Measurements from ENCODE around the gene DEFB115. TPM values are rescaled to one million over a fixed set of nuclear protein-coding genes. Genes with fewer than 3 reads are reported as not detected.
"Not testable (repeated sequence)": the region's sequence is repeated elsewhere in the genome, so short reads cannot be mapped to it uniquely, and the experiment has no call there.

DEFB115 gene
- total RNA-seq, 2 experiments from 2014 or later: not detected

DNA sequence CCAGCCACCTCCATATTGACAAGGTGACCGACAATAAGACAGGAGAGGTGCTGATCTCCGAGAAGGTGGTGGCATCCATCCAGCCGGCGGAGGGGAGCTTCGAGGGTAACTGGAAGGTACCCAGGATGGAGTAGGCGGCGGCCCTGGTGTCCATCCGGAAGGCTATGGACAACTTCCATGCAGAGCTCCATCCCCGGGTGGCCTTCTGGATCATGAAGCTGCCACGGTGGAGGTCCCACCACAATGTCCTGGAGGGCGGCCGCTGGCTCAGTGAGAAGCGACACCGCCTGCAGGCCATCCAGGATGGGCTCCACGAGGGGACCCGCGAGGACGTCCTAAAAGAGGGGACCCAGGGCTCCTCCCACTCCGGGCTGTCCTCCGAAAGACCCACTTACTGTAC, 17.0 kb downstream of the DEFB115 start:
- H3K9me3 ChIP-seq (ENCODE audit: control insufficient read depth in 1 of 2, insufficient read depth in 1 of 2, low read length in 2 of 2): peaks cover 17 to 50% of the 10 kb centered on the region in 2 experiments
- Mint-ChIP-seq H3K36me3 (ENCODE audit: low read depth) (no peaks in the 10 kb centered on the region), H3K4me1 (ENCODE audit: low read depth) (no peaks in the 10 kb centered on the region), H3K4me3 (no peak overlapping the region), H3K9me3 (peaks cover 12% of the 10 kb centered on the region), H3K27me3 (no peaks in the 10 kb centered on the region), H3K27ac (no peak overlapping the region)
- intact Hi-C loops (cut with DNase I, micrococcal nuclease): no loop called here
- DNase-seq (no peak), ATAC-seq (ENCODE audit: poor library complexity) (no peak)
- H3K27me3 ChIP-seq (ENCODE audit: control insufficient read depth in 1 of 2, insufficient read depth in 2 of 2, low read length in 2 of 2): no peaks in the 10 kb centered on the region
- POLR2A ChIA-PET: no interaction called here
- no peak overlapping the region for H3K27ac ChIP-seq (ENCODE audit: low read depth in 1 of 2, low read length in 2 of 2)
- H3K36me3 ChIP-seq (ENCODE audit: insufficient read depth, low read length): no peaks in the 10 kb centered on the region
- no peak overlapping the region for H3K4me3 ChIP-seq (ENCODE audit: low read length)
- TF ChIP-seq, protein P1, sequence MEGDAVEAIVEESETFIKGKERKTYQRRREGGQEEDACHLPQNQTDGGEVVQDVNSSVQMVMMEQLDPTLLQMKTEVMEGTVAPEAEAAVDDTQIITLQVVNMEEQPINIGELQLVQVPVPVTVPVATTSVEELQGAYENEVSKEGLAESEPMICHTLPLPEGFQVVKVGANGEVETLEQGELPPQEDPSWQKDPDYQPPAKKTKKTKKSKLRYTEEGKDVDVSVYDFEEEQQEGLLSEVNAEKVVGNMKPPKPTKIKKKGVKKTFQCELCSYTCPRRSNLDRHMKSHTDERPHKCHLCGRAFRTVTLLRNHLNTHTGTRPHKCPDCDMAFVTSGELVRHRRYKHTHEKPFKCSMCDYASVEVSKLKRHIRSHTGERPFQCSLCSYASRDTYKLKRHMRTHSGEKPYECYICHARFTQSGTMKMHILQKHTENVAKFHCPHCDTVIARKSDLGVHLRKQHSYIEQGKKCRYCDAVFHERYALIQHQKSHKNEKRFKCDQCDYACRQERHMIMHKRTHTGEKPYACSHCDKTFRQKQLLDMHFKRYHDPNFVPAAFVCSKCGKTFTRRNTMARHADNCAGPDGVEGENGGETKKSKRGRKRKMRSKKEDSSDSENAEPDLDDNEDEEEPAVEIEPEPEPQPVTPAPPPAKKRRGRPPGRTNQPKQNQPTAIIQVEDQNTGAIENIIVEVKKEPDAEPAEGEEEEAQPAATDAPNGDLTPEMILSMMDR (IDR thresholded peaks at IDR 0.05): no peak
- no peaks in the 10 kb centered on the region for H3K4me1 ChIP-seq (ENCODE audit: insufficient read depth, low read length)
- CTCF ChIA-PET: no interaction called here

GRCh38 chr20:31278178-31278577, 20.7 kb downstream of the DEFB115 start:
- Histone ChIP-seq H3K4me1 (ENCODE audit: insufficient read depth, low read length) (no peaks in the 10 kb centered on the region), H3K27me3 (ENCODE audit: control insufficient read depth in 1 of 2, insufficient read depth in 2 of 2, low read length in 2 of 2) (no peaks in the 10 kb centered on the region), H3K27ac (ENCODE audit: low read depth in 1 of 2, low read length in 2 of 2) (no peak overlapping the region), H3K4me3 (ENCODE audit: low read length) (no peak overlapping the region), H3K36me3 (ENCODE audit: insufficient read depth, low read length) (no peaks in the 10 kb centered on the region), H3K9me3 (ENCODE audit: control insufficient read depth in 1 of 2, insufficient read depth in 1 of 2, low read length in 2 of 2) (peaks cover 0 to 37% of the 10 kb centered on the region in 2 experiments)
- DNase-seq: no peak
- Mint-ChIP-seq H3K4me3 (no peak overlapping the region), H3K27ac (no peak overlapping the region), H3K27me3 (no peaks in the 10 kb centered on the region), H3K4me1 (ENCODE audit: low read depth) (no peaks in the 10 kb centered on the region), H3K36me3 (ENCODE audit: low read depth) (no peaks in the 10 kb centered on the region), H3K9me3 (peaks cover 13% of the 10 kb centered on the region)
- ATAC-seq (ENCODE audit: poor library complexity): no peak
- TF ChIP-seq, protein P1 (IDR thresholded peaks at IDR 0.05): no peak
- CTCF ChIA-PET: no interaction called here
- intact Hi-C loops (cut with DNase I, micrococcal nuclease): no loop called here
- POLR2A ChIA-PET: no interaction called here

GRCh38 chr20:31284964-31285363, 27.5 kb downstream of the DEFB115 start:
- H3K27ac ChIP-seq (ENCODE audit: low read depth in 1 of 2, low read length in 2 of 2); H3K27me3 Mint-ChIP-seq; CTCF ChIA-PET; H3K27ac Mint-ChIP-seq; ATAC-seq (ENCODE audit: poor library complexity); DNase-seq; POLR2A ChIA-PET; H3K27me3 ChIP-seq (ENCODE audit: control insufficient read depth in 1 of 2, insufficient read depth in 2 of 2, low read length in 2 of 2); H3K36me3 Mint-ChIP-seq (ENCODE audit: low read depth); H3K4me3 ChIP-seq (ENCODE audit: low read length); H3K36me3 ChIP-seq (ENCODE audit: insufficient read depth, low read length); intact Hi-C loops (cut with DNase I, micrococcal nuclease); H3K4me3 Mint-ChIP-seq; H3K4me1 ChIP-seq (ENCODE audit: insufficient read depth, low read length); H3K4me1 Mint-ChIP-seq (ENCODE audit: low read depth): not testable (repeated sequence)
- H3K9me3 ChIP-seq (ENCODE audit: control insufficient read depth in 1 of 2, insufficient read depth in 1 of 2, low read length in 2 of 2): peaks cover 7 to 16% of the 10 kb centered on the region in 2 experiments
- H3K9me3 Mint-ChIP-seq: peaks cover 25% of the 10 kb centered on the region

DNA sequence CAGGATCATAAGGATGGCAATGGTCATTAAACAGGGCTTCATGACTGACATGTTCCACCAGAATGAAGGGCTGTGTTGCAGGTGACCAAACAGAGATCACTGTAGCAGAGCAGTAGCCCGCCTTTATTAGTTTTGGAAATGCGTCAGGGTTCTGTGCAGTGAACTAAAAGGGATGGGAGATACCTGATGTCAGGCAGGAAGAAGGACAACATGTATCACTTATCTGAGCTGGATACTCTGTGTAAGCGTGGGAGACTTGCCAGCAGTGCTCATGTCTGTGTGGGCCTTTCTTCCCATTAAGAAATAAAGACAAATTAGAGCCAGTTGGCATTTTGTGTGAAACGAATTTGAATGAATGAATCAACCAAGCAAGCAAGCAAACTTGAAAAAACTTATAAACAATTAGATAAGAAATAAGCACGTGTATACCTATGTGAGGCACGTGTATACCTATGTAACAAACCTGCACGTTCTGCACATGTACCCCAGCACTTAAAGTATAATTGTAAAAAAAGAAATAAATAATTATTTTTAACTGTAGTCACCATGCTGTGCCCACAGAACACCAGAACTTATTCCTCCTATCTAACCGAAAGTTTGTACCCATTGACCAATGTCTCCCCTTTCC, 51.2 kb downstream of the DEFB115 start, which contains the start of gene DEFB116:
Gene DEFB116 (minus strand): TSS at position 51 of the 628 bp plus-strand sequence. CDS start 0 bp downstream, at position 51.
- Histone ChIP-seq H3K27ac (ENCODE audit: low read depth in 1 of 2, low read length in 2 of 2) (no peak within 1 kb of the TSS), H3K9me3 (ENCODE audit: control insufficient read depth in 1 of 2, insufficient read depth in 1 of 2, low read length in 2 of 2) (no peaks in the 10 kb centered on the region), H3K27me3 (ENCODE audit: control insufficient read depth in 1 of 2, insufficient read depth in 2 of 2, low read length in 2 of 2) (no peaks in the 10 kb centered on the region), H3K4me3 (ENCODE audit: low read length) (no peak within 1 kb of the TSS), H3K4me1 (ENCODE audit: insufficient read depth, low read length) (no peaks in the 10 kb centered on the region), H3K36me3 (ENCODE audit: insufficient read depth, low read length) (no peaks in the 10 kb centered on the region)
- intact Hi-C loops (cut with DNase I, micrococcal nuclease): no loop called here
- peaks cover 5% of the 10 kb centered on the region for H3K9me3 Mint-ChIP-seq
- H3K4me1 Mint-ChIP-seq (ENCODE audit: low read depth): no peaks in the 10 kb centered on the region
- POLR2A ChIA-PET: no interaction called here
- no peaks in the 10 kb centered on the region for H3K36me3 Mint-ChIP-seq (ENCODE audit: low read depth)
- TF ChIP-seq, protein P1 (IDR thresholded peaks at IDR 0.05): no peak
- H3K4me3 Mint-ChIP-seq: no peak within 1 kb of the TSS
- no peaks in the 10 kb centered on the region for H3K27me3 Mint-ChIP-seq
- CTCF ChIA-PET: no interaction called here
- H3K27ac Mint-ChIP-seq: no peak within 1 kb of the TSS
- ATAC-seq (ENCODE audit: poor library complexity) (no peak), DNase-seq (no peak)

Measured in CD4-positive, alpha-beta T cell (primary cell).